Fibroblast of mammary gland (primary cell): ENCODE measurements around the gene NFIB.

Source experiments
- DNase-seq: peaks from one replicate; pipeline ENCODE4 v3.0.0-alpha.2; 2010; ENCODE audit warnings: low read depth
- H3K4me3 ChIP-seq: 2 replicates; pipeline ENCODE4 v1.5.1; 2011; ENCODE audit warnings: low read depth, mild to moderate bottlenecking, low read length, moderate library complexity; ENCODE audit not compliant: control insufficient read depth
- CTCF ChIP-seq: conservative IDR thresholded peaks from 2 replicates; pipeline ENCODE4 v1.5.1; 2011; ENCODE audit warnings: low read depth, low read length, inconsistent platforms; ENCODE audit not compliant: control insufficient read depth, insufficient read depth

The NFIB gene

DNA sequence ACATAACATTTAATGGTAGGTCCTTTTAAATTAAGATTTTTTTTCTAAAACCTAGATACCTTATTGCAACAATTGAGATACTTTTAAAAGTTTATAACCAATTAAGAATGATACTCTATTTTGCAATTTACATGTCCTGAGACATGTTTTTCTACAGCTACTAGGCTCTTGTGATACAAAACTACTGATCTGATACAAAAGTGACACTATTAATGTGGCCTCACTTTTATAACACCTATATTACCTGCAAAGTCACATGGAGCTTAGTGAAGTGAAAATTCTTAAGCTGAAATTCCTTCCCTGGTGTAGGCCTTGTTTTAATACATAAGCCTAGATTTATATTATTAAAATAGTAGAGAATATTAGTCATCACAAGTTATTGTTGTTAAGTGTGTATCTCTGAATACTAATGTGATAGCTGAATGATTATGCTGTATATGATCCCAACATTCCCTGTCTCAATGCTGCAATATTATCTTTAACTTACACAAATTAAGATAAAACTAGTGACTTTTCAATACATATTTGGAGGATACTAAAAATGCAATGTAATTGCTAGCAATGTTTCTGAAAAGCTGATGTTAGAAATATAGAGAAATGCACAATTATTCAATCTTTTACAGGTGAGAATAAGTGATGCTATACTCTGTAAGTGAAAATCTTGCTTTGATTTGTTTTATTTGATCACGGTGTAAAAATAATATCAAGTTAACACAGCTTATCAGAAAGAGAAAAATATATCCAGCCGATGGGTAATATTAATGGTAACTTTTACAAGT, 2.6 kb downstream of the NFIB start:
- DNase-seq, result no peak
- peak overlapping the region; percentile 71 for H3K4me3 ChIP-seq
- TF ChIP-seq CTCF, result no peak

- no peak for TF ChIP-seq CTCF
- no peak for DNase-seq
- no peak overlapping the region for H3K4me3 ChIP-seq
Observed at GRCh38 chr9:14310311-14310710, 3.6 kb downstream of the NFIB start.

DNA sequence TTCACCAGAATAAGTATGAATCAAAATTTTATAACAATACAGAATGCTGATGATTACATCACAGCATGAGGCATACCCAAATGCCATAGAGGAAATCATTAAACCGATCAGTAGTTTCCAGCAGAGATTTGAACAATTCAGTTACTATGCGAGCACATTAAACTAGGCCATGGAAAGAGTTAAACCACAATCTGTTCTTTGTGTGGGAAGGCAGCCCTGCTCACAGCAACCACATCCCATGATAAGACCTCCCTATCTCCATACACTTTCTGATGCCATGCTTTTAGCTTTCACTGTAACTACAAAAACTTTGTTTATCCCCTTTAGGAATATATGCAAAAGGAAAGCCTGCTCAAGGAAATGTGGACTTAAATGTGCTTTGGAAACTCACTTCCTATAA, 4.5 kb downstream of the NFIB start:
- no peak for TF ChIP-seq CTCF
- H3K4me3 ChIP-seq, result no peak overlapping the region
- DNase-seq, result peak; percentile 67

- TF ChIP-seq CTCF, result no peak
- no peak for DNase-seq
- H3K4me3 ChIP-seq, result no peak overlapping the region
Observed at GRCh38 chr9:14308853-14309145, 5.1 kb downstream of the NFIB start.

DNA sequence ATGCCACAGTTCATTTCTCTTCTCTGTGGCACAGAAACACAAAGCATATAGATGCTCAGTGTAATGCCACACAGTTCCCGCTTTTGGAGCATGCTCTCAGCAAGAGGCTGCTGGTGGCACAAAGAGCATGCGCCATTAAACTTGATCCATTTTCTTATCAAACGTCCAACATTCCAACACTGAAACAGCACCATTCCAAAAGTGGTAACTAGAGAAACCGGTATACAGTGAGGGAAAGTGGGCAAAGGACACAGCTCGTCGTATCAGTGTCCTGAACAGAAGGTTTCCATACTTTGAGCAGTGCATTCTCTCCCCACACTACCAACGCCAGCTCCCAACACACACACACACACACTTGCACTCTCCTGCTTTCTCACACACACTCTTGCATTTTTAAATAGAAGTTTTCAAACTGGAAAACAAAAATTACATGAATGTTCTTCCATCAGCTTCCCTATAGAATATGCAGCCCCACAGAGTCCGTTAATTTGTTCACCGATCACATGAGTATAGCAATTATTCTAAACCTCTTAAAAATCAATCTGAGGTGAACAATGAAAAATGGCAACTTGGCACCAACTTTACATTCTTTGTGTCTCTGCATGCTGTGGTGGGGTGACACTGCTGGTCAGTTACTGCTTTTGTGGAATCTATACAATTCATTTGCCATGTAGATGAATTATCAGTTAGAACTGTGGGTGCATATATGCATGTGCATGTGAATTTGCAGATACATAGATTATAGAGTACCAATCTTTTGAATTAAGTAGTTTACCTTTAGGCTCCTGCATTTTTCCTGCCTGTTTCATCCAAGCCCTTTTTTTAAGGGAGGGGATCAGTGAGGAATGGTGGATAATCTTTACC, 5.7 kb downstream of the NFIB start:
- no peak for TF ChIP-seq CTCF
- no peak overlapping the region for H3K4me3 ChIP-seq
- DNase-seq, result no peak

DNA sequence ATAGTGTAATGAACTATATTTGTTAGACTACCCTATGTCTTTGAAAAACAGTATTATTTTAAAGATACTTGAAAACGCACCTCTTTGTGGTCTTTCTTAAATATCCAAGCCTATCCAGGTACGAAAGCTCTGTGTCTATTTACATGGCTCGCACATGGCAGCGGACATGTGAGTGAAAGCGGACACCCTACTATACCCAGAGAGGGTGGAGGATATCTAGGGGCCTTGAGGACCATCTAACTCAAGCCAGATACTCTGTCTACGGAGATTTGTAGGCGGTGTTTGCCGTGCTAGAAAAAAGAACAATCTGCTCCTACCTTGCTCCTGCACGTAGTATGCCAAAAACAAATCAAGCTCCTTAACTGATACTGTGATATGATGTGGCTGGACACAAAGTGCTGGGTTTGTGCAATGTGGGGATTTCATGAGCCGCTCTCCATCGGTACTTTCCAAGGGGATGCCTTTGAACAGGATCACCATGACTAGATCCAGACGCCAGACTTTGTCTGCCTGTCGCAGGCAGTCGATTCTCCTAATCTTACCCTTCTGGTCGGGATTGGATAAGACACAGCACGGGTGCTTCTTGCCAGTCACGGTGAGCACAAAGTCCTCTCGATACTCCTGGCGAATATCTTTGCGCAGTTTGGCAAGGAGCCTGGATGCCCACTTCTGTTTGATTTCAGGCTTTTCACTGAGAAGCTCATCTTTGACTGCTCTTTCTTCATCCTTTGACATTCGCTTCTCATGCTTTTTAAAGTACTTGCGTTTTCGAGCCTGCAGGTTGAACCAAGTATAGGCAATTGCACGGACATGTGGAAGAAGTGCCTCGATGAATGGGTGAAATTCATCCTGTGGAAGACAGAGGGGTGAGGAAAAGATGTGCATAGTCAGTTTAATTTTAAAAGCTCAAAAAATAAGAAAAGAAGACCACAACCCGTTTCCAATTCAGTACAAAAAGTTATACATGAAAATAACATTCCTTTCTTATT, 7.0 kb downstream of the NFIB start:
- no peak overlapping the region for H3K4me3 ChIP-seq
- no peak for TF ChIP-seq CTCF
- peak; percentile 55 for DNase-seq
